ENCODE data around the gene ACSS2.

Gene ACSS2

DNA sequence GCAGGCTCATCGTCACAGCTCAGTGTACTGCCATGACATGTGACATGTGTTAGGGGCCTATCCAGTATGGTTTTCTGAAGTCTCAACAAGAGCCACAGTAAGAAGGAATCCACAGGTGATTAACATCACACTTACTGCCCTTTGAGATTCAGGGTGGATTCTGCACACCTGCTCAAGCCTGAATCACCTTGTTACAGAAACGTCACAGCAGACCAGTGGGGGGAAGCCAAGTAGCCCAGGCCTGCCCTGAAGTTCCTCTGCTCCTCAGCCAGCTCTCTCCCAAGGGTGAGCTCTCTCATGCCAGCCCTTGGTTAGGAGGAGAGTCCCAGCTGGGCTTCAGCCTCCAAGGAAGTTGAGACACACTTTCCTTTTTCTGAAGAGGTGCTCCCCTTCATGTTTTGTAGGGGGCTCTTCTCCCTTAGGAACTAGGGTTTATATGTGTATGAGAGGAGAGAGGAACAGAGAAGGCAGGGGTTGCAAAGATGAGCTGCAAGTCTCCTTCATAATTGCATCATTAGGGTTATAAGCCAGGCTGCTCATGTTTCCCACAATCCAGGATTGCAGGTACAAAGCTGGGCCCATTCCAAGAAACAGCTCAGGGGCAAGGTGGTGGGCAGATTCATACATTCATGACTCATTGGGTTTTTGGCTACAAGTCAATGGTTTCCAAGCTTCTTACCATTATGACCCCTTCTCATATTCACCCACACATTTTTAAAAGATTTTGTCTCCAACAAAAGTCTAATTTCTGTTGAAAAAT, 67.6 kb downstream of the ACSS2 start:
- no peak overlapping the region for H3K27ac ChIP-seq (replicated peaks)
- no peak for TF ChIP-seq GABPA (IDR thresholded peaks at IDR 0.05; ENCODE audit: low read depth)
- TF ChIP-seq SPI1 (IDR thresholded peaks at IDR 0.05; ENCODE audit: borderline replicate concordance, low read depth), result no peak
- TF ChIP-seq, protein P1, sequence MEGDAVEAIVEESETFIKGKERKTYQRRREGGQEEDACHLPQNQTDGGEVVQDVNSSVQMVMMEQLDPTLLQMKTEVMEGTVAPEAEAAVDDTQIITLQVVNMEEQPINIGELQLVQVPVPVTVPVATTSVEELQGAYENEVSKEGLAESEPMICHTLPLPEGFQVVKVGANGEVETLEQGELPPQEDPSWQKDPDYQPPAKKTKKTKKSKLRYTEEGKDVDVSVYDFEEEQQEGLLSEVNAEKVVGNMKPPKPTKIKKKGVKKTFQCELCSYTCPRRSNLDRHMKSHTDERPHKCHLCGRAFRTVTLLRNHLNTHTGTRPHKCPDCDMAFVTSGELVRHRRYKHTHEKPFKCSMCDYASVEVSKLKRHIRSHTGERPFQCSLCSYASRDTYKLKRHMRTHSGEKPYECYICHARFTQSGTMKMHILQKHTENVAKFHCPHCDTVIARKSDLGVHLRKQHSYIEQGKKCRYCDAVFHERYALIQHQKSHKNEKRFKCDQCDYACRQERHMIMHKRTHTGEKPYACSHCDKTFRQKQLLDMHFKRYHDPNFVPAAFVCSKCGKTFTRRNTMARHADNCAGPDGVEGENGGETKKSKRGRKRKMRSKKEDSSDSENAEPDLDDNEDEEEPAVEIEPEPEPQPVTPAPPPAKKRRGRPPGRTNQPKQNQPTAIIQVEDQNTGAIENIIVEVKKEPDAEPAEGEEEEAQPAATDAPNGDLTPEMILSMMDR (IDR thresholded peaks at IDR 0.05; ENCODE audit: insufficient read depth, low read length), result no peak
- TF ChIP-seq, protein P2, sequence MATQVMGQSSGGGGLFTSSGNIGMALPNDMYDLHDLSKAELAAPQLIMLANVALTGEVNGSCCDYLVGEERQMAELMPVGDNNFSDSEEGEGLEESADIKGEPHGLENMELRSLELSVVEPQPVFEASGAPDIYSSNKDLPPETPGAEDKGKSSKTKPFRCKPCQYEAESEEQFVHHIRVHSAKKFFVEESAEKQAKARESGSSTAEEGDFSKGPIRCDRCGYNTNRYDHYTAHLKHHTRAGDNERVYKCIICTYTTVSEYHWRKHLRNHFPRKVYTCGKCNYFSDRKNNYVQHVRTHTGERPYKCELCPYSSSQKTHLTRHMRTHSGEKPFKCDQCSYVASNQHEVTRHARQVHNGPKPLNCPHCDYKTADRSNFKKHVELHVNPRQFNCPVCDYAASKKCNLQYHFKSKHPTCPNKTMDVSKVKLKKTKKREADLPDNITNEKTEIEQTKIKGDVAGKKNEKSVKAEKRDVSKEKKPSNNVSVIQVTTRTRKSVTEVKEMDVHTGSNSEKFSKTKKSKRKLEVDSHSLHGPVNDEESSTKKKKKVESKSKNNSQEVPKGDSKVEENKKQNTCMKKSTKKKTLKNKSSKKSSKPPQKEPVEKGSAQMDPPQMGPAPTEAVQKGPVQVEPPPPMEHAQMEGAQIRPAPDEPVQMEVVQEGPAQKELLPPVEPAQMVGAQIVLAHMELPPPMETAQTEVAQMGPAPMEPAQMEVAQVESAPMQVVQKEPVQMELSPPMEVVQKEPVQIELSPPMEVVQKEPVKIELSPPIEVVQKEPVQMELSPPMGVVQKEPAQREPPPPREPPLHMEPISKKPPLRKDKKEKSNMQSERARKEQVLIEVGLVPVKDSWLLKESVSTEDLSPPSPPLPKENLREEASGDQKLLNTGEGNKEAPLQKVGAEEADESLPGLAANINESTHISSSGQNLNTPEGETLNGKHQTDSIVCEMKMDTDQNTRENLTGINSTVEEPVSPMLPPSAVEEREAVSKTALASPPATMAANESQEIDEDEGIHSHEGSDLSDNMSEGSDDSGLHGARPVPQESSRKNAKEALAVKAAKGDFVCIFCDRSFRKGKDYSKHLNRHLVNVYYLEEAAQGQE (IDR thresholded peaks at IDR 0.05; ENCODE audit: insufficient replicate concordance, low read depth), result no peak
- no peak for TF ChIP-seq POLR2AphosphoS5 (IDR thresholded peaks at IDR 0.05; ENCODE audit: low read depth)
- H3K27me3 ChIP-seq (ENCODE audit: insufficient read depth, poor library complexity, severe bottlenecking), result no peaks in the 10 kb centered on the region
- H3K4me3 ChIP-seq (replicated peaks; ENCODE audit: insufficient read depth, low read length), result no peak overlapping the region
- no peak for DNase-seq (ENCODE audit: low read depth in 1 of 2, low spot score in 1 of 2)

DNA sequence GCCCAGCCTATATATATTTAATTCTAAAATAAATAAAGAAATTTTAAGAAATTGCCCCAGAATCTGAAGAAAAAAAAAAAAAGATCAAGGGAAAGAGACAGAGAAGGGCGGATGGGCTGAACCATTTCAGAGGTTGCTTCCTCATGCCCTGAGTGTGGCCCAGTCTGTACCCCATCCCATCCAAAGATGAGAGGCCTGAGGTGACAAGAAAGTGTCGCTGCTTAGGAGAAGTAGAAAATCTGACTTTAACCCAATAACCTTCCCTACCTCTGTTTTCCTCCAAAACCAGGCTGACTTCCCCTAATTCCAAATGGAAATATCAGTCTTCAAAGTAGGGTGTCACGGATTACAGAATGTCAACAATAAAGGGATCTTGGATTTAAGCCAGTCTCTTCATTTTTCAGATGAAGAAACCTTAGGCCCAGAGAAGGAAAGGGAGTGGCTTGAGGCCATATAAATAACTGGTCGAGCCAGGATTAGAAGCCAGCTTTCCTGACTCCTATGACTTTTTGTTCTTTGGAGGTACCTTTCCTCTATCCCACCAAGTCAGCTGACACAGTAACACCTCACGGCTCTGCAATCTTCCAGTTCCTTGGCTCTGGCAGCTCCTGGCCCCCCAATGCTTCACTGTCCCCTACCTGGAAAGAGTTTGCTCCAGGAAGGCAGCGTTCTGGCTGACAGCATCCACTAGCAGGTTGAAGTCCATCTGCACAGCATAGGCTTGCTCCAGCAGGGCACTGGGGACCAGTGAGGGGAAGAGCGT, 69.1 kb downstream of the ACSS2 start:
- H3K4me3 ChIP-seq (replicated peaks; ENCODE audit: insufficient read depth, low read length), result no peak overlapping the region
- H3K27me3 ChIP-seq (ENCODE audit: insufficient read depth, poor library complexity, severe bottlenecking), result no peaks in the 10 kb centered on the region
- DNase-seq (ENCODE audit: low read depth in 1 of 2, low spot score in 1 of 2), result no peak
- no peak overlapping the region for H3K27ac ChIP-seq (replicated peaks)
- TF ChIP-seq, protein P2 (IDR thresholded peaks at IDR 0.05; ENCODE audit: insufficient replicate concordance, low read depth), result no peak
- TF ChIP-seq, protein P1 (IDR thresholded peaks at IDR 0.05; ENCODE audit: insufficient read depth, low read length), result no peak
- TF ChIP-seq GABPA (IDR thresholded peaks at IDR 0.05; ENCODE audit: low read depth) (no peak), SPI1 (IDR thresholded peaks at IDR 0.05; ENCODE audit: borderline replicate concordance, low read depth) (no peak), POLR2AphosphoS5 (IDR thresholded peaks at IDR 0.05; ENCODE audit: low read depth) (no peak)

DNA sequence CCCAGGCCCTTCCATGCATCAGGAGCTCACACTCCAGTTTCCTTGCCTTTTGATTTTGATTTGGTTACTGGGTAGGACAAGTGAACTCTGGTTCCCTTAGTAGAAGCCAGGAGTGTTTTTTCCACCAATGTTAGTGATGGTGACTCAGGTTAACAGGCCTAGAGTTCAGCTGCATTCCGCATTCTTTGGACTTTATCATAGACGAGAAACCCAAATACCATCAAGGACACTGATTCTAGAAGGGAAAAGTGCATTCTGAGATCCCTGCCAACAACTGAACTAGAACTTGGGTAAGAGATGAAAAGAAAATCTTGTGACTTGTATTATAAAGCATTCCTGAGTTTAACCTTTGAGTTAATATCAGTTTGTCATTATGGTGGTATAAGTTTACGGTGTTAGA, 70.2 kb downstream of the ACSS2 start:
- Histone ChIP-seq H3K4me3 (replicated peaks; ENCODE audit: insufficient read depth, low read length) (no peak overlapping the region), H3K27ac (replicated peaks) (no peak overlapping the region), H3K27me3 (ENCODE audit: insufficient read depth, poor library complexity, severe bottlenecking) (no peaks in the 10 kb centered on the region)
- TF ChIP-seq, protein P2 (IDR thresholded peaks at IDR 0.05; ENCODE audit: insufficient replicate concordance, low read depth), result no peak
- TF ChIP-seq POLR2AphosphoS5 (IDR thresholded peaks at IDR 0.05; ENCODE audit: low read depth), result no peak
- TF ChIP-seq, protein P1 (IDR thresholded peaks at IDR 0.05; ENCODE audit: insufficient read depth, low read length), result no peak
- TF ChIP-seq GABPA (IDR thresholded peaks at IDR 0.05; ENCODE audit: low read depth), result no peak
- TF ChIP-seq SPI1 (IDR thresholded peaks at IDR 0.05; ENCODE audit: borderline replicate concordance, low read depth), result no peak
- no peak for DNase-seq (ENCODE audit: low read depth in 1 of 2, low spot score in 1 of 2)
